OCI-LY7 (cell line): ENCODE measurements around the gene CNP.

Experiments used
- CTCF ChIP-seq: fragments of 200-600 bp; sonication (generic); conservative IDR thresholded peaks from 2 replicates; pipeline ENCODE4 v1.5.1; 2014; ENCODE audit warnings: mild to moderate bottlenecking, antibody characterized with exemption, low read length, moderate library complexity, mixed read lengths
- EZH2phosphoT487 ChIP-seq: fragments of 200-600 bp; sonication (generic); IDR thresholded peaks from 2 replicates; pipeline ENCODE4 v1.6.1; 2018; ENCODE audit warnings: low read depth, borderline replicate concordance, mild to moderate bottlenecking, mixed run types, antibody characterized with exemption, low read length, moderate library complexity, mixed read lengths

- TF ChIP-seq EZH2phosphoT487, result no peak
- TF ChIP-seq CTCF, result no peak
These were observed 23.8 kb upstream of the CNP start for GRCh38 chr17:41942626-41943373.
